NOMO-1 treated with dmso at 0.1 percent for 144 hours (cell line): ENCODE measurements around the gene RTL1.

Experiments
- DNase-seq: peaks from one replicate; lab custom pipeline; 2025; ENCODE audit not compliant: unreplicated experiment; lab: John Stamatoyannopoulos, UW

RTL1 gene

GRCh38 chr14:100903672-100904185 is at the start of gene RTL1:
Gene RTL1, minus strand, starts transcription at chr14:100903722. Its CDS starts 18,934 bp downstream, at chr14:100884788.
- no peak for DNase-seq

- DNase-seq, result no peak
Observed at GRCh38 chr14:100950024-100950423, 46.5 kb upstream of the RTL1 start.

GRCh38 chr14:100944052-100944451 is 40.5 kb upstream of the RTL1 start:
- no peak for DNase-seq

- DNase-seq, result no peak
Observed at GRCh38 chr14:100930270-100930669, 26.7 kb upstream of the RTL1 start.

- no peak for DNase-seq
Observed at GRCh38 chr14:100915560-100915959, 12.0 kb upstream of the RTL1 start.

- DNase-seq, result no peak
Observed at GRCh38 chr14:100914597-100915021, 11.1 kb upstream of the RTL1 start.

- no peak for DNase-seq
Observed at GRCh38 chr14:100911665-100912316, 8.3 kb upstream of the RTL1 start.

- no peak for DNase-seq
Observed at GRCh38 chr14:100910888-100911664, 7.6 kb upstream of the RTL1 start.

GRCh38 chr14:100909439-100909838 is 5.9 kb upstream of the RTL1 start:
- DNase-seq, result no peak

- no peak for DNase-seq
Observed at GRCh38 chr14:100907240-100907639, 3.7 kb upstream of the RTL1 start.

GRCh38 chr14:100906420-100906819 is 2.9 kb upstream of the RTL1 start:
- no peak for DNase-seq

GRCh38 chr14:100905166-100905565 is 1.6 kb upstream of the RTL1 start:
- DNase-seq, result no peak

GRCh38 chr14:100904307-100905087 is 975 bp upstream of the RTL1 start:
- DNase-seq, result no peak

GRCh38 chr14:100903134-100903468 is 421 bp downstream of the RTL1 start:
- DNase-seq, result no peak

GRCh38 chr14:100902295-100903133 is 1.0 kb downstream of the RTL1 start:
- no peak for DNase-seq

- DNase-seq, result no peak
Observed at GRCh38 chr14:100901391-100902183, 1.9 kb downstream of the RTL1 start.

- no peak for DNase-seq
Observed at GRCh38 chr14:100900837-100901390, 2.6 kb downstream of the RTL1 start.

GRCh38 chr14:100899884-100900771 is 3.4 kb downstream of the RTL1 start:
- peak; percentile 11 for DNase-seq
